Measurements from ENCODE around the gene CABCOCO1.
A peak's percentile ranks its signal among the peaks of the same experiment; 100 is the strongest.
"Not testable (repeated sequence)": the region's sequence is repeated elsewhere in the genome, so short reads cannot be mapped to it uniquely, and the experiment has no call there.

Gene CABCOCO1

GRCh38 chr10:61719906-61720305 lies 57.2 kb downstream of the CABCOCO1 start:
- no peak for DNase-seq

GRCh38 chr10:61721431-61721830 lies 58.7 kb downstream of the CABCOCO1 start:
- DNase-seq, result no peak

DNA sequence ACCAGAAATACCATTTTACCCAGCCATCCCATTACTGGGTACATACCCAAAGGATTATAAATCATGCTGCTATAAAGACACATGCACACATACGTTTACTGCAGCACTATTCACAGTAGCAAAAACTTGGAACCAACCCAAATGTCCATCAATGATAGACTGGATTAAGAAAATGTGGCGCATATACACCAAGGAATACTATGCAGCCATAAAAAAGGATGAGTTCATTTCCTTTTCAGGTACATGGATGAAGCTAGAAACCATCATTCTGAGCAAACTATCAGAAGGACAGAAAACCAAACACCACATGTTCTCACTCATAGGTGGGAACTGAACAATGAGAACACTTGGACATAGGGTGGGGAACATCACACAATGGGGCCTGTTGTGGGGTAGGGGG lies 62.5 kb downstream of the CABCOCO1 start:
- not testable (repeated sequence) for DNase-seq

- no peak for DNase-seq
Observed at GRCh38 chr10:61729596-61729995, 66.9 kb downstream of the CABCOCO1 start.

DNA sequence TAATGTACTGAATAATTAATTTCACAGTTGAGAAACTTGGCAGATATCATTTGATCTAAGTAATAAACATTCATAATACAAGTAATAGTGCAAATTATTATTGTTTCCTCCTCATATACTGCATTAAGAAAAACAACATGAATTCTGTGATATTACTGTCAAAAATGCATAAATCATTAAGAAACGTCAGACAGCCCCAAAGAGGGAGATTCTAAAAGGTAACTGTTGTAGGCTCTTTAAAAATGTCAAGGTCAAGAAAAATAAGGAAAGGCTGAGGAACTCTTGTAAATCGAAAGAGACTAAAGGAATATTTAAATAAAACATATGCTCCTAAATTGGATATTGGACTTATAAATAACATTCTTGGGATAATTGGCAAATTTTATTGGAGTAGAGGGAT lies 67.9 kb downstream of the CABCOCO1 start:
- DNase-seq, result no peak

DNA sequence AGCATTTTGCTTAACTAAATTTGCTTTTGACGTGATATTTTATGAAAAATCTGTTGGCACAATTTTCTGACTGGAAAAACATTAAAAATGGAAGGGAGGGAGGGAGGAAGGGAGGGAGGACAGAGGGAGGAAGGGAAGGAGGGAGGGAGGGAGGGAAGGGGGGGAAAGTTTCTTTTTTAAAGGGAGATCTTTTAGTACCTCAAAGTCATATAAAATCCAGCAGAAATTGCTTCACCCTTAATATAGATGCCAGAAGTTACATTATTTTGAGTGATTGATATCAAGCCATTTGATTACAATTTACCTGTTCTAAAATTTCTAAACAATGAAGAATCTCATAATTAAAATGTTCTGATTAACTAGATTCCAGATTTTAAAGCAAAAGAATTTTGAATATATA lies 68.9 kb downstream of the CABCOCO1 start:
- no peak for DNase-seq

- DNase-seq, result no peak
Observed at GRCh38 chr10:61732629-61733278, 70.0 kb downstream of the CABCOCO1 start.

GRCh38 chr10:61733358-61733940 lies 70.7 kb downstream of the CABCOCO1 start:
- DNase-seq, result peak in 1 of 2 donors; percentile 33

- no peak for DNase-seq
Observed at GRCh38 chr10:61735882-61736281, 73.2 kb downstream of the CABCOCO1 start.

DNA sequence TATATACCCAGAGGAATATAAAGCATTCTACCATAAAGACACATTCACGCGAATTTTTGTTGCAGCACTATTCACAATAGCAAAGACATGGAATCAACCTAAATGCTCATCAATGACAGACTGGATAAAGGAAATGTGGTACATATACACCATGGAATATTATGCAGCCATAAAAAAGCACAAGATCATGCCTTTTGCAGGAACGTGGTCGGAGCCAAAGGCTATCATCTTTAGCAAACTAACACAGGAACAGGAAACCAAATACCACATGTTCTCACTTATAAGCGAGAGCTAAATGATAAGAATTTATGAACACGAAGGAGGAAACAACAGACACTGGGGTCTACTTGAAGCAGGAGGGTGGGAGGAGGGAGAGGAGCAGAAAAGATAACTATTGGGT lies 74.7 kb downstream of the CABCOCO1 start:
- DNase-seq, result not testable (repeated sequence)

- DNase-seq, result no peak
Observed at GRCh38 chr10:61742812-61743211, 80.1 kb downstream of the CABCOCO1 start.

DNA sequence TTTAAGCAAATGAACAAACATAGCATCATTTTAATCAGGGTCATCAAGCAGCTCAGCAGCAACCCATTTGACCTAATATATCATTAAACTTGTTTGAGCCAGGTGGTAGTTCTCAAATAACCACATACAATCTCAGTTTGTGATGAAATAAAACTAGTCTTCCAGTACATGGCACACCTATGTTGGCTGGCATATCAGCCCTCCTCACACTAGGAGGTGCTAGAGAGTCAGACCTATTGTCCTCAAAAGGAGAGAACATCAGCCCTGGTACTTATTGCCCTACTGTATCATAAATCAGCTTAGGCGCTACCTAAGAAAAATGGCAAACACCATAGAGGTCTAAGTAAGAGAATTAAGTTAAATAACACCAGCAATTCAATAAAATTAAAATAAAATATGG lies 81.7 kb downstream of the CABCOCO1 start:
- no peak for DNase-seq

- no peak for DNase-seq
Observed at GRCh38 chr10:61746377-61746776, 83.6 kb downstream of the CABCOCO1 start.

DNA sequence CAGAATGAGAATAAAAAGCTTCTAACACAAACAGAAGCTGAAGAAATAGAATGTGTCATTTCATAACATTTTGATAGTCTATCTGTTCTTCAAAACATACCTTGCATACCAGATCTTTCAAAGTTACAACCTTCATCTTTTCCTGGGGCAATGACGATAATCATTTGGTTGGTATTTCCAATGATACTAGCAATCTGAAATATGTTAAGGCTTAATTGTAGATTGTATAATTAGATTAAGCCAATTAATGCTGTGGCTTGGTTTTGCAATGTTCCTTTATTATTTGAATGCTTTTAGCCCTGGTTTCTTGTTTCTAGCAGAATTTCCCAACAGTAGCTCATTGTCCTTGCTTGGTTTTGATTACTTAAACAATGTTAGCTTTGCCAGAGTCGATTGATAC lies 84.6 kb downstream of the CABCOCO1 start:
- no peak for DNase-seq

DNA sequence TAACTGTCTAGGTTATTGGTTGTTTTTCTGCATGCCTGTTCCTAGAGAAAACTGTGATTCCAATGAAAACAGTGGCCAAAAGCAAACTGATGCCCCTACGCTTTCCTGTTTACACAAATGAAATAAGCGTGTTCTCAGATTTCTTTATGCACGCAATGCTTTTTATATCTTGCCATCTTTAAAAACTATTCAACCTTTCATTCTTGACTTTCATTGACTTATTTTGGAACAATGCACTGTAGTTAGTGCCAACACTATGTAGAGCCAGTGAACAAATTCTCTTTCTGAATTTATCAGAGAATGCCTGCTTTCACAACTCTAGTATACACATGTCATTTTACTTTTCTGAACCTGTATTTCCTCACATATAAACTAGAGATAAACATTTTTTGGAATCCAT lies 86.6 kb downstream of the CABCOCO1 start:
- DNase-seq, result no peak

- DNase-seq, result peak; percentile 68 to 74
Observed at GRCh38 chr10:61750943-61751471, 88.3 kb downstream of the CABCOCO1 start.

DNA sequence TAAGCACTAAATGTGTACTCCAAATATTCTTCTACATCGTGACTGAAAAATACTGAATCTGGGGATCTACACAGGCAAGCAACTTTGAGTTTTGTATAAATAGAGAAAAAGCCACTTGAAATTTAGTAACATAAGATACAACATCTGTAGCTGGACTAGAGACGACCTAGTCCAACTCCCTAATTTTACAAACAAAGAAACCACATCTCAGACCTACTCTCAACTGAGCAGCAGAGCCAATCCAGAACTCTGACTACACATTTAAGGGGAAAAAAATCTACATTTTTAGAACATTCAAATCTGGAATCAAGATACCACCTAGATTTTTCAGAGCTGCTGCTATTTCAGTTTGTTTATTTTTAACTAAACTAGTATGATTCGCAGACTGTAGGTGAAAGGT lies 88.9 kb downstream of the CABCOCO1 start:
- no peak for DNase-seq

GRCh38 chr10:61752111-61753011 lies 89.6 kb downstream of the CABCOCO1 start:
- DNase-seq, result peak in 1 of 2 donors; percentile 14

GRCh38 chr10:61753453-61753852 lies 90.7 kb downstream of the CABCOCO1 start:
- DNase-seq, result no peak

- DNase-seq, result no peak
Observed at GRCh38 chr10:61754587-61755550, 92.1 kb downstream of the CABCOCO1 start.

- no peak for DNase-seq
Observed at GRCh38 chr10:61757001-61757400, 94.3 kb downstream of the CABCOCO1 start.
